ENCODE data around the gene WDR90.

Gene WDR90

DNA sequence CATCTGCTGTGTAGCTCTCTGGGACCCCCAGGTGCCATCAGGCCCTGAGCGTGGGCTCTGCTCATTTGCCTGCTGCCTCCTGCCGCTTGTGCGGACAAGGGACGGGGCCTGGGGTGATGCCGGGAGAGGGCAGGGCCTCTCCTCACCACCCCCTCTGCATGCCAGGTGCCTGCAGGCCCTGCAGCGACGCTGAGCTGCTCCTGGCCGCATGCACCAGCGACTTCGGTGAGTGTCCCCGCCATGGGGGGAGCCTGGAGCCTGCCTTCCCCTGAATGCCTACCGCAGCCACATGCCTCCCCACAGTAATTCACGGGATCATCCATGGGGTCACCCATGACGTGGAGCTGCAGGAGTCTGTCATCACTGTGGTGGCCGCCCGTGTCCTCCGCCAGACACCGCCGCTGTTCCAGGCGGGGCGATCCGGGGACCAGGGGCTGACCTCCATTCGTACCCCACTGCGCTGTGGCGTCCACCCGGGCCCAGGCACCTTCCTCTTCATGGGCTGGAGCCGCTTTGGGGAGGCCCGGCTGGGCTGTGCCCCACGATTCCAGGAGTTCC, 67.7 kb downstream of the WDR90 start:
- Histone ChIP-seq H3K36me3 (ENCODE audit: control insufficient read depth, low read length) (peaks cover 8% of the 10 kb centered on the region), H3K79me2 (ENCODE audit: control insufficient read depth, low read length) (peaks cover 7% of the 10 kb centered on the region), H3K4me1 (ENCODE audit: control insufficient read depth, low read length) (peaks cover 43% of the 10 kb centered on the region), H4K20me1 (ENCODE audit: control insufficient read depth, insufficient read depth, low read depth, low read length) (peaks cover 5% of the 10 kb centered on the region; the same call in 1 of the 2 replicates), H3F3A (ENCODE audit: control insufficient read depth, insufficient read depth) (peaks cover 6% of the 10 kb centered on the region; the same call in 1 of the 2 replicates), H3K27me3 (ENCODE audit: control insufficient read depth, low read length) (peaks cover 12% of the 10 kb centered on the region), H3K27ac (ENCODE audit: low read depth, low read length) (no peak overlapping the region), H3K9me3 (ENCODE audit: control insufficient read depth, insufficient read depth, low read length) (no peaks in the 10 kb centered on the region), H3K9me2 (replicated peaks; ENCODE audit: control insufficient read depth, low read length) (no peaks in the 10 kb centered on the region), H3K4me2 (ENCODE audit: low read length) (no peak overlapping the region), H3K4me3 (ENCODE audit: low read length) (no peak overlapping the region)
- TF ChIP-seq, protein P1, sequence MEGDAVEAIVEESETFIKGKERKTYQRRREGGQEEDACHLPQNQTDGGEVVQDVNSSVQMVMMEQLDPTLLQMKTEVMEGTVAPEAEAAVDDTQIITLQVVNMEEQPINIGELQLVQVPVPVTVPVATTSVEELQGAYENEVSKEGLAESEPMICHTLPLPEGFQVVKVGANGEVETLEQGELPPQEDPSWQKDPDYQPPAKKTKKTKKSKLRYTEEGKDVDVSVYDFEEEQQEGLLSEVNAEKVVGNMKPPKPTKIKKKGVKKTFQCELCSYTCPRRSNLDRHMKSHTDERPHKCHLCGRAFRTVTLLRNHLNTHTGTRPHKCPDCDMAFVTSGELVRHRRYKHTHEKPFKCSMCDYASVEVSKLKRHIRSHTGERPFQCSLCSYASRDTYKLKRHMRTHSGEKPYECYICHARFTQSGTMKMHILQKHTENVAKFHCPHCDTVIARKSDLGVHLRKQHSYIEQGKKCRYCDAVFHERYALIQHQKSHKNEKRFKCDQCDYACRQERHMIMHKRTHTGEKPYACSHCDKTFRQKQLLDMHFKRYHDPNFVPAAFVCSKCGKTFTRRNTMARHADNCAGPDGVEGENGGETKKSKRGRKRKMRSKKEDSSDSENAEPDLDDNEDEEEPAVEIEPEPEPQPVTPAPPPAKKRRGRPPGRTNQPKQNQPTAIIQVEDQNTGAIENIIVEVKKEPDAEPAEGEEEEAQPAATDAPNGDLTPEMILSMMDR (IDR thresholded peaks at IDR 0.05; ENCODE audit: low read depth, low read length, poor library complexity, severe bottlenecking), result no peak
- TF ChIP-seq EZH2phosphoT487 (IDR thresholded peaks at IDR 0.05; ENCODE audit: borderline replicate concordance, low read length), result no peak
